D721Med (cell line): Measurements from ENCODE around the gene TMEM247.

Experiments used
- DNase-seq: peaks from one replicate; pipeline ENCODE4 v3.0.0; 2011; ENCODE audit warnings: low spot score; ENCODE audit not compliant: insufficient read length
- FAIRE-seq: peaks from 2 replicates; lab custom pipeline; 2011; peaks lifted over from hg19 to GRCh38; lab: Jason Lieb, UNC
- TF ChIP-seq, protein P1 (sequence below): IDR thresholded peaks from 2 replicates; pipeline ENCODE4 v1.5.1; 2012; ENCODE audit warnings: mild to moderate bottlenecking, control low read depth; ENCODE audit not compliant: insufficient read depth; ENCODE audit errors: missing control alignments

TMEM247 gene

DNA sequence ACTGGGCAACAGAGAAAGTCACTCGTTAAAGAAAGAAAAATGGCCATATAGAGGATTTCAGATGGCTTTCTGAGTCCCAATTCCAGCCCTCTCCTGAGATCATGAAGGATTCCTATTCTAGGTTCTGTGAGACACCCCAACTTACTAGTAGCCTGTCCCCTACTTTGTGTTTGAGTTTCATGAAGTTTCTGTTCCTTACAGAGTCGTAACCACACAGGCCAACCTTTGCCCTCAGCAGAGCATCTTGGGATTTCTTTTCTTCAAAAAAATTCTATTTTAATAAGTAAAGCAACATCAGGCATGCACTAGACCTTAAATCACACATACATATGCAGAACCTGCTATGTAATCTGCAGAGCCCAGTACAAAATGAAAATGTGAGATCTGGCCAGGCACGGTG is 30.4 kb downstream of the TMEM247 start:
- TF ChIP-seq, protein P1, sequence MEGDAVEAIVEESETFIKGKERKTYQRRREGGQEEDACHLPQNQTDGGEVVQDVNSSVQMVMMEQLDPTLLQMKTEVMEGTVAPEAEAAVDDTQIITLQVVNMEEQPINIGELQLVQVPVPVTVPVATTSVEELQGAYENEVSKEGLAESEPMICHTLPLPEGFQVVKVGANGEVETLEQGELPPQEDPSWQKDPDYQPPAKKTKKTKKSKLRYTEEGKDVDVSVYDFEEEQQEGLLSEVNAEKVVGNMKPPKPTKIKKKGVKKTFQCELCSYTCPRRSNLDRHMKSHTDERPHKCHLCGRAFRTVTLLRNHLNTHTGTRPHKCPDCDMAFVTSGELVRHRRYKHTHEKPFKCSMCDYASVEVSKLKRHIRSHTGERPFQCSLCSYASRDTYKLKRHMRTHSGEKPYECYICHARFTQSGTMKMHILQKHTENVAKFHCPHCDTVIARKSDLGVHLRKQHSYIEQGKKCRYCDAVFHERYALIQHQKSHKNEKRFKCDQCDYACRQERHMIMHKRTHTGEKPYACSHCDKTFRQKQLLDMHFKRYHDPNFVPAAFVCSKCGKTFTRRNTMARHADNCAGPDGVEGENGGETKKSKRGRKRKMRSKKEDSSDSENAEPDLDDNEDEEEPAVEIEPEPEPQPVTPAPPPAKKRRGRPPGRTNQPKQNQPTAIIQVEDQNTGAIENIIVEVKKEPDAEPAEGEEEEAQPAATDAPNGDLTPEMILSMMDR, result no peak
- DNase-seq (no peak), FAIRE-seq (no peak)

DNA sequence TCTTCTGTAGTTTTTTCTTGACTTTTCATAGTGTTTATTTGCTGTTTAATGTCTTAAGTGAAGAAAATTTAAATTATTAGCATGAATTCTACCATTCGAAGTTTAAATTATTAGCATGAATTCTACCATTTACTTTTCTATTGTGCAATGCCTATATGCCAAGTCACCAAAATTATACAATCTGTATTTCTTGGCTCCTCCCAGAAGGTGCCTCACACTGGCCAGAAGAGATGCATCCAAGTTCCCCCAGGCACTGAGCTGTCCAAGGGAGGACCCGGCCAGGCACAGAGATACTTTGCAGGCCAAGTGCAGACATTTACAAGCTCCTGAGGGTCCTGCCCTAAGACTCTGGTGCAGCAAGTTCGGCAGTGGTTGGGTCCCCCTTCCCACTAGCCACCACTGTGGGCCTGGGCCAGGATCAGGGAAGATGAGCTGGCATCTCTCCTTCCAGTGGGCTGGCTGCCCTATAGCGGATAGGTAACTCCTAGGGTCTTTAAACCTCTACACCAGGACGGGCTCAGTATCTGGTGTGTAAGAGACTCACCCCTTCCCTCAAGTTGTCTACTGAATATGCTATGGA is 31.3 kb downstream of the TMEM247 start:
- TF ChIP-seq, protein P1, result no peak
- FAIRE-seq (no peak), DNase-seq (no peak)

DNA sequence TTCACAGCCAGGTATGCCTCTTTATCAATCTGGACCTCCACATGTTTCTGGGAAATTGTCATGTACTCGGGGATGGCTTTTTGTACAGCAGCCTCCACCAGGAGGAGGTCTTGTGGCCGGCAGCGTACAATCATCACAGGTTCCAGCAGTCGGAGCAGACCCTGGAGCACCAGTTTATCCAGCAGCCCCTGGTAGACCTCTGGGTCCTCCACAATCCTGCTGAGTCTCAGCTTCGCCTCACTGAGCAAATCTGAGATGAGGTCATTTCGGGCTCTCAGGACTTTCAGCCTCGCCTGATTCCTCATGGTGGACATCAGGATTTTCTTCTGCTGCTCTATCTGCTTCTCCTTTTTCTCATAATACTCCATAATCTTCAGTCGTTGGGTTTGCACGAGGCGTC is 32.8 kb downstream of the TMEM247 start:
- no peak for FAIRE-seq
- TF ChIP-seq, protein P1, result no peak
- DNase-seq, result no peak

DNA sequence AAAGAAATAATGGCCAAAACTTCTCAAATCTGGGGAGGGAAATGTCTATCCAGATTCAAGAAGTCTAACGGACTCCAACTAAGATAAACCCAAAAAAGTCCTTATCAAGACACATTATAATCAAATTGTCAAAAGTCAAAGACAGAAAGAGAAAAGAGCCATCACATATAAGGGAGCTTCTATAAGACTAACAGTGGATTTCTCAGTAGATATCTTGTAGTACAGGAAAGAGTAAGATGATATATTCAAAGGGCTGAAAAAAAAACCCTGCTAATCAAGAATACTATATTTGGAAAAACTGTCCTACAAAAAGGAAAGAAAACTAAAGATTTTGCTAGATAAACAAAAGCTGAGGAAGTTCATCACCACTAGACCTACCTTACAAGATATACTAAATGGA is 35.4 kb downstream of the TMEM247 start:
- TF ChIP-seq, protein P1, result no peak
- DNase-seq (no peak), FAIRE-seq (no peak)

DNA sequence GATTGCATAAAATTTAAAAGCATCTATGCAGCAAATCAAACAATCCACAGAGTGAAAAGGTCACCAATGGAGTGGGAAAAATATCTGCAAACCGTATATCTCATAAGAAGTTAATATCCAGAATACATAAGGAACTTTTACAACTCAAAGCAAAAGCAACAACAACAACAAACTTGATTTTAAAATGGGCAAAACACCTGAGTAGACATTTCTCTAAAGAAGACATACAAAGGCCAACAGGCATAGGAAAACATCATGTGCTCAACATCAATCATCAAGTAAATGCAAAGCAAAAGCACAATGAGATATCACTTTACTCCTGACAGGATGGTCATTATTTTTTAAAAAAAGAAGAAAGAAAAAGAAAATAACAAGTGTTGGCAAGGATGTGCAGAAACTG is 38.1 kb downstream of the TMEM247 start:
- DNase-seq (no peak), FAIRE-seq (no peak)
- TF ChIP-seq, protein P1, result no peak

DNA sequence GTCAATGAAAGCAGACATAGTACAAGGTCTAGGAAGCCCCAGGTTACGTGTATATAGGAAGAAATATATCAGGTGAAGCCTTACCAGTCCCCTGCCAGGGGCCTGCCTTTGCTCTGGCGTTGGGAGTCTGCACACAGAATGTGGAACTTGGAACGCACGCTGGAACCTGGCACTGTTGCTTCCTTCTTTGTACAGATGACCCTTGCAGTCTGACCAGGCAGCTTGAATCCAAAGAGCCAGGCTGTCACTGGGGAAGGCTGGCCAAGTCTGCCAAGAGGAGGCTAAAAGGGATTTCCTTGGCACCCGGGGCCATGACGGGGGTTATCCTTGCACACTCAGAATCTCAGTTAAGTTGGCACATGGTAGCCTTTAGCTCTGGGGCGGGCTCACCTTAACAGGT is 39.5 kb downstream of the TMEM247 start:
- TF ChIP-seq, protein P1, result no peak
- DNase-seq (no peak), FAIRE-seq (no peak)

DNA sequence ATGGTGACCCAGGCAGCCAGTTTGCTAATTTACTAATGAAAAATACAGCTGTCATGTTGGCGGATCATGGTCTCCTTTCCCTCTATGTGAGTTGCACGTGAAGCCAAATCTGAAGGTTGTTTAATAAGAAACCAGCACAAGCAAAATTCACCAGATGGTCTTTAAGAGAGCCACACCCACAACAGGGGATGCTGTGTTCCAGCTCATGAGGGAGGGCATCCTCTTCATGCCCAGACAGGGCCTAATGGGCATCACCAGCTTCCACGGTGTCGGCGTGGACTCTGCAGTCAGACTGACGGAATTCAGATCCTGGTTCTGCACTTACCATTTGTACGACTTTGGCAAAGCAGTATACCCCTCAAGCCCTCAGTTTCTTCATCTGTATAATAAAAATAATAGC is 39.9 kb downstream of the TMEM247 start:
- DNase-seq (no peak), FAIRE-seq (no peak)
- TF ChIP-seq, protein P1, result no peak
